ENCODE measurements around the gene IREB2. TPM values are rescaled to one million over a fixed set of nuclear protein-coding genes. Genes with fewer than 3 reads are reported as not detected.

Gene IREB2
- total RNA-seq, 2 experiments from 2014 or later: 27.1 to 77.6 TPM

GRCh38 chr15:78389322-78389721 is 48.7 kb upstream of the IREB2 start:
- CTCF ChIA-PET (ENCODE audit: unreplicated experiment): no interaction called here
- no peak overlapping the region for H3K4me3 ChIP-seq (ENCODE audit: low read depth, low read length, poor library complexity, severe bottlenecking)
- no peaks in the 10 kb centered on the region for H3K9me3 ChIP-seq (ENCODE audit: low read length)
- H3K4me1 ChIP-seq (ENCODE audit: insufficient read depth, low read length, poor library complexity, severe bottlenecking): no peaks in the 10 kb centered on the region
- H3K27ac ChIP-seq (ENCODE audit: low read depth, low read length, poor library complexity, severe bottlenecking): no peak overlapping the region
- H2AFZ ChIP-seq (ENCODE audit: low read length): no peak overlapping the region
- H3K36me3 ChIP-seq (ENCODE audit: insufficient read depth, low read length): no peaks in the 10 kb centered on the region
- no peaks in the 10 kb centered on the region for H3K9me2 ChIP-seq (ENCODE audit: insufficient read depth, low read length)
- no TSS peak for BruUV-seq (replicated peaks)
- H3K4me2 ChIP-seq (ENCODE audit: low read length): no peak overlapping the region
- TF ChIP-seq EZH2phosphoT487 (IDR thresholded peaks at IDR 0.05; ENCODE audit: borderline replicate concordance, low read depth, low read length): no peak
- TF ChIP-seq CTCF (conservative IDR thresholded peaks at IDR 0.05; ENCODE audit: low read length): no peak
- intact Hi-C loops (cut with micrococcal nuclease; ENCODE audit: unreplicated experiment): no loop called here
- no peak for DNase-seq (ENCODE audit: low spot score)
- POLR2A ChIA-PET: no interaction called here
- H3K79me2 ChIP-seq (ENCODE audit: insufficient read depth, low read depth, low read length): no peaks in the 10 kb centered on the region
- no peaks in the 10 kb centered on the region for H4K20me1 ChIP-seq (ENCODE audit: insufficient read depth, low read length)

GRCh38 chr15:78389738-78390137 is 48.3 kb upstream of the IREB2 start:
- H3K36me3 ChIP-seq (ENCODE audit: insufficient read depth, low read length): no peaks in the 10 kb centered on the region
- no peak overlapping the region for H3K4me2 ChIP-seq (ENCODE audit: low read length)
- no peak overlapping the region for H3K27ac ChIP-seq (ENCODE audit: low read depth, low read length, poor library complexity, severe bottlenecking)
- no peaks in the 10 kb centered on the region for H3K79me2 ChIP-seq (ENCODE audit: insufficient read depth, low read depth, low read length)
- no peaks in the 10 kb centered on the region for H3K9me2 ChIP-seq (ENCODE audit: insufficient read depth, low read length)
- intact Hi-C loops (cut with micrococcal nuclease; ENCODE audit: unreplicated experiment): no loop called here
- H3K4me3 ChIP-seq (ENCODE audit: low read depth, low read length, poor library complexity, severe bottlenecking): no peak overlapping the region
- no peaks in the 10 kb centered on the region for H4K20me1 ChIP-seq (ENCODE audit: insufficient read depth, low read length)
- no TSS peak for BruUV-seq (replicated peaks)
- TF ChIP-seq CTCF (conservative IDR thresholded peaks at IDR 0.05; ENCODE audit: low read length): no peak
- no peak for TF ChIP-seq EZH2phosphoT487 (IDR thresholded peaks at IDR 0.05; ENCODE audit: borderline replicate concordance, low read depth, low read length)
- no peak overlapping the region for H2AFZ ChIP-seq (ENCODE audit: low read length)
- ChIA-PET POLR2A (no interaction called here), CTCF (ENCODE audit: unreplicated experiment) (no interaction called here)
- H3K4me1 ChIP-seq (ENCODE audit: insufficient read depth, low read length, poor library complexity, severe bottlenecking): no peaks in the 10 kb centered on the region
- DNase-seq (ENCODE audit: low spot score): no peak
- no peaks in the 10 kb centered on the region for H3K9me3 ChIP-seq (ENCODE audit: low read length)

GRCh38 chr15:78390242-78390641 is 47.8 kb upstream of the IREB2 start:
- no peak overlapping the region for H2AFZ ChIP-seq (ENCODE audit: low read length)
- H3K9me2 ChIP-seq (ENCODE audit: insufficient read depth, low read length): no peaks in the 10 kb centered on the region
- H3K4me1 ChIP-seq (ENCODE audit: insufficient read depth, low read length, poor library complexity, severe bottlenecking): no peaks in the 10 kb centered on the region
- no peak overlapping the region for H3K27ac ChIP-seq (ENCODE audit: low read depth, low read length, poor library complexity, severe bottlenecking)
- no peak for TF ChIP-seq EZH2phosphoT487 (IDR thresholded peaks at IDR 0.05; ENCODE audit: borderline replicate concordance, low read depth, low read length)
- no peak for TF ChIP-seq CTCF (conservative IDR thresholded peaks at IDR 0.05; ENCODE audit: low read length)
- intact Hi-C loops (cut with micrococcal nuclease; ENCODE audit: unreplicated experiment): no loop called here
- H3K4me2 ChIP-seq (ENCODE audit: low read length): no peak overlapping the region
- H4K20me1 ChIP-seq (ENCODE audit: insufficient read depth, low read length): no peaks in the 10 kb centered on the region
- no peaks in the 10 kb centered on the region for H3K79me2 ChIP-seq (ENCODE audit: insufficient read depth, low read depth, low read length)
- DNase-seq (ENCODE audit: low spot score): no peak
- H3K4me3 ChIP-seq (ENCODE audit: low read depth, low read length, poor library complexity, severe bottlenecking): no peak overlapping the region
- no TSS peak for BruUV-seq (replicated peaks)
- no peaks in the 10 kb centered on the region for H3K36me3 ChIP-seq (ENCODE audit: insufficient read depth, low read length)
- ChIA-PET CTCF (ENCODE audit: unreplicated experiment) (no interaction called here), POLR2A (no interaction called here)
- no peaks in the 10 kb centered on the region for H3K9me3 ChIP-seq (ENCODE audit: low read length)

Data from OCI-LY7 (cell line).